HCT116 (cell line): ENCODE measurements around the gene UCP2. TPM values are rescaled to one million over a fixed set of nuclear protein-coding genes. Genes with fewer than 3 reads are reported as not detected.

Experiments
- ATAC-seq: fragments of 200-7000 bp; cut with Tn5 transposase; 2 replicates; pipeline ENCODE4 v1.9.1; 2020; ENCODE audit warnings: mild to moderate bottlenecking, moderate library complexity
- BruUV-seq: library from RNA; stranded (reverse); fragments of 400-500 nt; replicated peaks from 2 replicates; lab custom pipeline; 2021; lab: Mats Ljungman, UMichigan
- CTCF ChIA-PET: fragments of 300-600 bp; sonication (Branson Sonifier 250); formaldehyde crosslinking; loops from one replicate; lab custom pipeline; 2021; ENCODE audit warnings: antibody characterized with exemption; lab: Charles Lee
- POLR2A ChIA-PET: fragments of 300-600, 350-600 bp; sonication (Branson Sonifier 250); formaldehyde crosslinking; loops from one replicate; lab custom pipeline; 2021; ENCODE audit warnings: antibody characterized with exemption; lab: Charles Lee
- RAD21 ChIA-PET, 2 experiments: fragments of 300-600 bp; sonication (Branson Sonifier 250); formaldehyde crosslinking; loops; one replicate each; lab custom pipeline; 2023; ENCODE audit warnings: low total read pairs in 2 of 2; ENCODE audit not compliant: uncharacterized antibody in 2 of 2, unreplicated experiment in 2 of 2, low non-redundant PET in 1 of 2; lab: Charles Lee
- DNase-seq: peaks from one replicate; pipeline ENCODE4 v3.0.0-alpha.2; 2010; ENCODE audit warnings: low read depth, low spot score
- H2AFZ ChIP-seq: fragments of 200-600 bp; shearing (Covaris generic), sonication (generic); 2 replicates; pipeline ENCODE4 v1.6.1; 2017; ENCODE audit warnings: low read depth, mixed run types, mixed read lengths, antibody characterized with exemption, low read length; ENCODE audit not compliant: poor library complexity, severe bottlenecking
- H3K27ac ChIP-seq: 2 replicates; pipeline ENCODE4 v1.5.1; 2012; ENCODE audit warnings: low read depth, low read length
- H3K27me3 ChIP-seq: fragments of 200-600 bp; sonication (generic); 2 replicates; pipeline ENCODE4 v1.6.1; 2016; ENCODE audit warnings: mixed run types, low read length, mixed read lengths; ENCODE audit not compliant: insufficient read depth
- H3K36me3 ChIP-seq, 2 experiments: fragments of 200-500 bp in 1 of 2; fragments of 200-600 bp in 1 of 2; sonication (Bioruptor generic) in 1 of 2; sonication (generic) in 1 of 2; 2 replicates each; pipeline versions ENCODE4 v1.5.1 to v1.6.1; 2014 to 2016; ENCODE audit warnings: low read length in 2 of 2, inconsistent platforms in 1 of 2, mixed read lengths in 1 of 2, mixed run types in 1 of 2; ENCODE audit not compliant: insufficient read depth in 2 of 2, control insufficient read depth in 1 of 2
- H3K4me1 ChIP-seq, 2 experiments: fragments of 200-600 bp in 1 of 2; sonication (generic) in 1 of 2; 2 replicates each; pipeline versions ENCODE4 v1.5.1 to v1.6.1; 2012 to 2017; ENCODE audit warnings: low read length in 2 of 2, inconsistent platforms in 1 of 2, mild to moderate bottlenecking in 1 of 2, mixed read lengths in 1 of 2, mixed run types in 1 of 2, moderate library complexity in 1 of 2; ENCODE audit not compliant: insufficient read depth in 2 of 2, control insufficient read depth in 1 of 2
- H3K4me2 ChIP-seq: fragments of 200-600 bp; sonication (generic); 2 replicates; pipeline ENCODE4 v1.6.1; 2017; ENCODE audit warnings: mixed run types, low read length, mixed read lengths
- H3K4me3 ChIP-seq, 2 experiments: fragments of 200-600 bp in 1 of 2; sonication (generic) in 1 of 2; replicated peaks in 1 of 2; 2 replicates each; pipeline ENCODE4 v1.5.1; 2011 to 2016; ENCODE audit warnings: low read length in 2 of 2, control low read depth in 1 of 2, low read depth in 1 of 2, mild to moderate bottlenecking in 1 of 2, mixed read lengths in 1 of 2, mixed run types in 1 of 2
- H3K79me2 ChIP-seq: fragments of 200-600 bp; sonication (generic); 2 replicates; pipeline ENCODE4 v1.6.1; 2017; ENCODE audit warnings: mild to moderate bottlenecking, mixed run types, low read length, moderate library complexity, mixed read lengths; ENCODE audit not compliant: insufficient read depth
- H3K9ac ChIP-seq: fragments of 200-600 bp; sonication (generic); 2 replicates; pipeline ENCODE4 v1.6.1; 2016; ENCODE audit warnings: low read length, mixed read lengths
- H3K9me2 ChIP-seq: fragments of 200-600 bp; sonication (generic), shearing (Covaris generic); 2 replicates; pipeline ENCODE4 v1.6.1; 2017; ENCODE audit warnings: mixed run types, mild to moderate bottlenecking, moderate library complexity; ENCODE audit not compliant: insufficient read depth
- H3K9me3 ChIP-seq, 2 experiments: fragments of 200-500 bp in 1 of 2; fragments of 200-600 bp in 1 of 2; sonication (Bioruptor generic) in 1 of 2; sonication (generic) in 1 of 2; 2 replicates each; pipeline ENCODE4 v1.6.1; 2014 to 2017; ENCODE audit warnings: low read length in 2 of 2, mixed read lengths in 2 of 2, inconsistent platforms in 1 of 2, low read depth in 1 of 2, mild to moderate bottlenecking in 1 of 2, mixed run types in 1 of 2, moderate library complexity in 1 of 2; ENCODE audit not compliant: control insufficient read depth in 1 of 2, insufficient read depth in 1 of 2
- H4K20me1 ChIP-seq: fragments of 200-600 bp; sonication (generic), shearing (Covaris generic); 2 replicates; pipeline ENCODE4 v1.6.1; 2017; ENCODE audit warnings: mixed run types, mild to moderate bottlenecking, moderate library complexity; ENCODE audit not compliant: insufficient read depth
- EGR1 ChIP-seq: IDR thresholded peaks from 2 replicates; pipeline ENCODE4 v1.6.1; 2012; ENCODE audit warnings: low read depth
- EZH2phosphoT487 ChIP-seq: fragments of 200-600 bp; IDR thresholded peaks from 2 replicates; pipeline ENCODE4 v1.6.1; 2018; ENCODE audit warnings: antibody characterized with exemption, borderline replicate concordance
- RAD21 ChIP-seq: IDR thresholded peaks from 2 replicates; pipeline ENCODE4 v1.6.1; 2012; ENCODE audit warnings: low read depth, mild to moderate bottlenecking
- TCF7L2 ChIP-seq: IDR thresholded peaks from 2 replicates; pipeline ENCODE4 v1.7.0; 2011; ENCODE audit warnings: borderline replicate concordance, inconsistent platforms; ENCODE audit not compliant: insufficient read depth, insufficient read length; ENCODE audit errors: extremely low read depth
- ZFX ChIP-seq: fragments of 450-650 bp; IDR thresholded peaks from 2 replicates; pipeline ENCODE4 v1.6.1; 2017
- intact Hi-C: fragments of 100-400 bp; cut with micrococcal nuclease; formaldehyde crosslinking; loops from 2 replicates; pipeline ENCODE4 v1.10.0; 2022
- total RNA-seq: library from RNA; stranded (reverse); gene quantifications from one replicate; pipeline ENCODE4 v1.2.1, GENCODE V29; 2021; ENCODE audit not compliant: unreplicated experiment

Gene UCP2
- total RNA-seq, 1 experiment from 2014 or later = 20.4 TPM

GRCh38 chr11:74009230-74009547, 26.5 kb upstream of the UCP2 start:
- H4K20me1 ChIP-seq = no peaks in the 10 kb centered on the region
- no peaks in the 10 kb centered on the region; a peak in 1 of 4 replicates for H3K36me3 ChIP-seq
- no peak overlapping the region for H3K27ac ChIP-seq
- H3K9me3 ChIP-seq = no peaks in the 10 kb centered on the region
- CTCF ChIA-PET = no interaction called here
- no peak for DNase-seq
- ATAC-seq = no peak
- BruUV-seq = no TSS peak
- H2AFZ ChIP-seq = no peak overlapping the region
- H3K4me3 ChIP-seq = no peak overlapping the region
- TF ChIP-seq ZFX (no peak), EGR1 (no peak), EZH2phosphoT487 (no peak)
- no peaks in the 10 kb centered on the region for H3K27me3 ChIP-seq
- intact Hi-C loops = no loop called here
- POLR2A ChIA-PET = no interaction called here
- no peaks in the 10 kb centered on the region for H3K9me2 ChIP-seq
- no peak overlapping the region for H3K4me2 ChIP-seq
- H3K79me2 ChIP-seq = no peaks in the 10 kb centered on the region
- RAD21 ChIA-PET = no interaction called here
- no peaks in the 10 kb centered on the region for H3K4me1 ChIP-seq
- no peak overlapping the region for H3K9ac ChIP-seq

- H3K9me3 ChIP-seq = no peaks in the 10 kb centered on the region
- no peaks in the 10 kb centered on the region for H3K79me2 ChIP-seq
- ATAC-seq (no peak), DNase-seq (no peak)
- no peak within 1 kb of the TSS for H2AFZ ChIP-seq
- H3K9me2 ChIP-seq = no peaks in the 10 kb centered on the region
- H3K27ac ChIP-seq = no peak within 1 kb of the TSS
- TF ChIP-seq TCF7L2 (no peak), RAD21 (no peak)
- H3K4me2 ChIP-seq = no peak within 1 kb of the TSS
- no peak within 1 kb of the TSS for H3K4me3 ChIP-seq
- H3K4me1 ChIP-seq = no peaks in the 10 kb centered on the region
- ChIA-PET POLR2A (no interaction called here), RAD21 (no interaction called here), CTCF (no interaction called here)
- no peaks in the 10 kb centered on the region; a peak in 1 of 4 replicates for H3K36me3 ChIP-seq
- BruUV-seq = no TSS peak
- no peak within 1 kb of the TSS for H3K9ac ChIP-seq
- intact Hi-C loops = no loop called here
- no peaks in the 10 kb centered on the region for H4K20me1 ChIP-seq
- no peaks in the 10 kb centered on the region for H3K27me3 ChIP-seq
Observed at GRCh38 chr11:74008373-74009229, 26.0 kb upstream of the UCP2 start, which contains the start of gene UCP3. Gene UCP3, minus strand, starts transcription at chr11:74009085. Its CDS starts 2,043 bp downstream, at chr11:74007042.
